ENCODE measurements around the gene SIRT1. TPM values are rescaled to one million over a fixed set of nuclear protein-coding genes. Genes with fewer than 3 reads are reported as not detected.
A peak's percentile ranks its signal among the peaks of the same experiment; 100 is the strongest.

Gene SIRT1
- total and polyA plus RNA-seq, 9 of the 15 experiments (the other 6 are each of a cell fraction or from before 2014, with no cell fraction given): 7.8 to 25.8 (median 19.1) TPM

GRCh38 chr10:67883710-67884312, 645 bp upstream of the SIRT1 start (continued):
- no peak for TF ChIP-seq RBM14 (IDR thresholded peaks at IDR 0.05; ENCODE audit: borderline replicate concordance, insufficient read depth, low read depth, low read length)
- TF ChIP-seq KDM1A (IDR thresholded peaks at IDR 0.05): peak; percentile 84 to 89
- TF ChIP-seq TOE1 (IDR thresholded peaks at IDR 0.05; ENCODE audit: borderline replicate concordance): no peak
- TF ChIP-seq TOE1 (CRISPR knock-in tag; IDR thresholded peaks at IDR 0.05; ENCODE audit: borderline replicate concordance, low read depth): no peak
- no peak for TF ChIP-seq CEBPG (CRISPR knock-in tag; IDR thresholded peaks at IDR 0.05)
- no peak for TF ChIP-seq CEBPG (tag; conservative IDR thresholded peaks at IDR 0.05 in 1 of 2, IDR thresholded peaks at IDR 0.05 in 1 of 2)
- TF ChIP-seq PTBP1 (IDR thresholded peaks at IDR 0.05; ENCODE audit: low read depth, low read length): 0 out of 2 replicates have a peak, but pooled peaks have one; percentile 80
- TF ChIP-seq ZNF668 (CRISPR knock-in tag; IDR thresholded peaks at IDR 0.05): no peak
- no peak for TF ChIP-seq HNRNPLL (IDR thresholded peaks at IDR 0.05; ENCODE audit: low read depth, low read length, poor library complexity, severe bottlenecking)
- no peak for TF ChIP-seq ZNF707 (CRISPR knock-in tag; conservative IDR thresholded peaks at IDR 0.05)
- TF ChIP-seq E2F6 (IDR thresholded peaks at IDR 0.05; ENCODE audit: borderline replicate concordance in 1 of 2, extremely low read depth in 1 of 2, insufficient read depth in 1 of 2, insufficient read length in 1 of 2, low read depth in 1 of 2, low read length in 1 of 2, poor library complexity in 1 of 2, severe bottlenecking in 1 of 2): peak in 1 of 2 experiments; percentile 72
- 0 out of 2 replicates have a peak, but pooled peaks have one; percentile 17 for TF ChIP-seq XRCC5 (IDR thresholded peaks at IDR 0.05; ENCODE audit: low read depth, low read length)
- no peak for TF ChIP-seq USF1 (CRISPR knock-in tag; IDR thresholded peaks at IDR 0.05)
- TF ChIP-seq ZNF584 (CRISPR knock-in tag; IDR thresholded peaks at IDR 0.05; ENCODE audit: low read depth): peak; percentile 49; the same call in 1 of the 2 replicates
- no peak for TF ChIP-seq ZNF324 (CRISPR knock-in tag; IDR thresholded peaks at IDR 0.05)
- TF ChIP-seq ILF3 (IDR thresholded peaks at IDR 0.05; ENCODE audit: borderline replicate concordance): no peak
- no peak for TF ChIP-seq GATA2 (CRISPR knock-in tag; IDR thresholded peaks at IDR 0.05)
- 0 out of 2 replicates have a peak, but pooled peaks have one; percentile 56 for TF ChIP-seq OTX1 (CRISPR knock-in tag; IDR thresholded peaks at IDR 0.05)
- no peak; a peak in 1 of 4 replicates for TF ChIP-seq HDAC1 (IDR thresholded peaks at IDR 0.05)
- no peak for TF ChIP-seq CCAR2 (IDR thresholded peaks at IDR 0.05; ENCODE audit: low read depth, low read length)
- no peak for TF ChIP-seq GTF2B (IDR thresholded peaks at IDR 0.05; ENCODE audit: extremely low read depth, insufficient read length)
- no peak for TF ChIP-seq HNRNPK (IDR thresholded peaks at IDR 0.05; ENCODE audit: low read depth, low read length, poor library complexity, severe bottlenecking)
- TF ChIP-seq ZNF507 (tag; conservative IDR thresholded peaks at IDR 0.05): no peak
- TF ChIP-seq ADNP (tag; IDR thresholded peaks at IDR 0.05): peak; percentile 81; the same call in 1 of the 2 replicates

All from K562 (cell line).